Liver (tissue), 9 donors: ENCODE data around the gene THBD. TPM values are rescaled to one million over a fixed set of nuclear protein-coding genes. Genes with fewer than 3 reads are reported as not detected.

Experiments
- DNase-seq: peaks from one replicate; pipeline ENCODE4 v3.0.0-alpha.2; 2017; ENCODE audit warnings: low spot score
- H3K27ac ChIP-seq, 2 donors: one replicate each; pipeline ENCODE4 v1.7.0; 2013; ENCODE audit warnings: inconsistent platforms in 2 of 2, low read length in 2 of 2, control low read depth in 1 of 2, low read depth in 1 of 2, mild to moderate bottlenecking in 1 of 2
- H3K27me3 ChIP-seq, 4 donors: one replicate each; pipeline versions ENCODE4 v1.6.1 to v1.7.0; 2013; ENCODE audit warnings: low read length in 3 of 4, inconsistent platforms in 1 of 4, mild to moderate bottlenecking in 1 of 4, moderate library complexity in 1 of 4; ENCODE audit not compliant: control insufficient read depth in 4 of 4, insufficient read depth in 4 of 4
- H3K36me3 ChIP-seq, 4 donors: one replicate each; pipeline versions ENCODE4 v1.6.1 to v1.7.0; 2013; ENCODE audit warnings: low read length in 3 of 4, mild to moderate bottlenecking in 3 of 4, low read depth in 1 of 4, moderate library complexity in 1 of 4; ENCODE audit not compliant: control insufficient read depth in 4 of 4, insufficient read depth in 3 of 4
- H3K4me1 ChIP-seq, 4 donors: one replicate each; pipeline versions ENCODE4 v1.6.1 to v1.7.0; 2013; ENCODE audit warnings: low read length in 3 of 4, mild to moderate bottlenecking in 3 of 4, moderate library complexity in 1 of 4; ENCODE audit not compliant: control insufficient read depth in 4 of 4, insufficient read depth in 4 of 4
- H3K4me3 ChIP-seq, 3 donors: one replicate each; pipeline versions ENCODE4 v1.6.1 to v1.7.0; 2013; ENCODE audit warnings: low read length in 3 of 3, control low read depth in 1 of 3, low read depth in 1 of 3, mild to moderate bottlenecking in 1 of 3
- H3K9ac ChIP-seq, 2 donors: one replicate each; pipeline ENCODE4 v1.7.0; 2013; ENCODE audit warnings: low read length in 2 of 2, mild to moderate bottlenecking in 2 of 2, moderate library complexity in 2 of 2, control low read depth in 1 of 2, low read depth in 1 of 2
- H3K9me3 ChIP-seq, 4 donors: one replicate each; pipeline versions ENCODE4 v1.6.1 to v1.7.0; 2013; ENCODE audit warnings: low read length in 3 of 4; ENCODE audit not compliant: control insufficient read depth in 4 of 4
- ATF3 ChIP-seq: IDR thresholded peaks from 2 replicates; pipeline ENCODE4 v1.6.1; 2016; ENCODE audit warnings: antibody characterized with exemption
- CTCF ChIP-seq: fragments of 150-350 bp; IDR thresholded peaks from 2 replicates; pipeline ENCODE4 v1.5.1; 2017; ENCODE audit warnings: improper control_type of control experiment, low read depth, low read length; ENCODE audit not compliant: missing input control
- EGR1 ChIP-seq, 2 donors: IDR thresholded peaks; 2 replicates each; pipeline ENCODE4 v1.6.1; 2016 to 2018; ENCODE audit warnings: antibody characterized with exemption in 2 of 2, low read depth in 2 of 2
- FOXA1 ChIP-seq: IDR thresholded peaks from 2 replicates; pipeline ENCODE4 v1.6.1; 2016; ENCODE audit warnings: antibody characterized with exemption
- FOXA2 ChIP-seq: IDR thresholded peaks from 2 replicates; pipeline ENCODE4 v1.6.1; 2016; ENCODE audit warnings: antibody characterized with exemption
- GABPA ChIP-seq, 2 donors: IDR thresholded peaks in 1 of 2; conservative IDR thresholded peaks in 1 of 2; 2 replicates each; pipeline ENCODE4 v1.6.1; 2016; ENCODE audit warnings: antibody characterized with exemption in 2 of 2, mild to moderate bottlenecking in 1 of 2, moderate library complexity in 1 of 2
- HNF4A ChIP-seq, 2 donors: conservative IDR thresholded peaks; 2 replicates each; pipeline ENCODE4 v1.6.1; 2016; ENCODE audit warnings: antibody characterized with exemption in 2 of 2, mild to moderate bottlenecking in 2 of 2
- HNF4G ChIP-seq: IDR thresholded peaks from 2 replicates; pipeline ENCODE4 v1.6.1; 2016; ENCODE audit warnings: antibody characterized with exemption
- JUND ChIP-seq, 2 donors: IDR thresholded peaks; 2 replicates each; pipeline ENCODE4 v1.6.1; 2016; ENCODE audit warnings: antibody characterized with exemption in 2 of 2
- MAX ChIP-seq: IDR thresholded peaks from 2 replicates; pipeline ENCODE4 v1.6.1; 2016; ENCODE audit warnings: antibody characterized with exemption
- NR2F2 ChIP-seq: IDR thresholded peaks from 2 replicates; pipeline ENCODE4 v1.6.1; 2016; ENCODE audit warnings: antibody characterized with exemption
- RAD21 ChIP-seq, 2 donors: IDR thresholded peaks; 2 replicates each; pipeline ENCODE4 v1.6.1; 2016; ENCODE audit warnings: antibody characterized with exemption in 2 of 2, mild to moderate bottlenecking in 2 of 2
- RXRA ChIP-seq, 2 donors: IDR thresholded peaks; 2 replicates each; pipeline ENCODE4 v1.6.1; 2017 to 2018; ENCODE audit warnings: antibody characterized with exemption in 2 of 2, mild to moderate bottlenecking in 1 of 2
- SP1 ChIP-seq: IDR thresholded peaks from 2 replicates; pipeline ENCODE4 v1.6.1; 2018; ENCODE audit warnings: antibody characterized with exemption, mild to moderate bottlenecking
- TAF1 ChIP-seq: conservative IDR thresholded peaks from 2 replicates; pipeline ENCODE4 v1.6.1; 2016; ENCODE audit warnings: antibody characterized with exemption, mild to moderate bottlenecking
- YY1 ChIP-seq: IDR thresholded peaks from 2 replicates; pipeline ENCODE4 v1.6.1; 2016; ENCODE audit warnings: antibody characterized with exemption, mild to moderate bottlenecking
- WGBS: extraction: QIAGEN DNeasy Blood & Tissue Kit; methylation state at CpG from one replicate; pipeline ENCODE4 v1.1.7; 2013; 5-methylcytosine and 5-hydroxymethylcytosine counted together
- polyA plus RNA-seq, 2 donors: library from polyadenylated mRNA; stranded (reverse) in 1 of 2; unstranded in 1 of 2; fragments of 200-250 nt in 1 of 2; fragments of >200 nt in 1 of 2; fragmentation: Nextera tagmentation in 1 of 2; extraction: Ambion mirVana in 1 of 2; gene quantifications; one replicate each; pipeline versions ENCODE4 v1.2.1 to v1.2.3, GENCODE V29; 2013 to 2015
- total RNA-seq, 2 donors: library from RNA; depleted of rRNA; stranded (reverse); fragments of >200 nt; gene quantifications; one replicate each; pipeline ENCODE4 v1.2.3, GENCODE V29; 2014
- TF ChIP-seq, protein P1 (sequence below): IDR thresholded peaks from 2 replicates; pipeline ENCODE4 v1.6.1; 2016; ENCODE audit warnings: antibody characterized with exemption
- TF ChIP-seq, protein P2 (sequence below): IDR thresholded peaks from 2 replicates; pipeline ENCODE4 v1.6.1; 2016; ENCODE audit warnings: antibody characterized with exemption, mild to moderate bottlenecking
- donor health status: healthy.
- donor health status: healthy.
- donor health status: healthy.
- donor health status: healthy.
- donor health status: healthy.

Gene THBD
- total and polyA plus RNA-seq, 4 donors, result 1.4 to 6.6 (median 3.1) TPM

DNA sequence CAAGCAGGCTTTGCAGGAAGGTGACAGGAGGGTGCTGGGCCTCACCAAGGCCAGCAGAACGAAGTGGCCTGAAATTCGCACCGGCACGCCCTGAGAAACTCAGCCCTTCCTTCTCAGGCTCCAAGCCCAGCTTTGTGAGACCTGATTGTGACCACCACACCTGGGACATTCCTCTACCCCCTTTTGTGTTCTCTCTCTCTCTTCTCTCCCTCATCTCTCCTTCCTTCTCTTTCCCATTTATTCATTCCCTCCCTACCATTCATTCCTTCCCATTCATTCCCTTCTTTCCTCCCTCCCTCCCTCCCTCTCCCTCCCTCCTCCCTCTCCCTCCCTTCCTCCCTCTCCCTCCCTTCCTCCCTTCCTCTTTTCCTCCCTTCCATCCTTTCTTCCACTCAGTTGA is 27.8 kb upstream of the THBD start:
- H3K27ac ChIP-seq, result no peak overlapping the region

DNA sequence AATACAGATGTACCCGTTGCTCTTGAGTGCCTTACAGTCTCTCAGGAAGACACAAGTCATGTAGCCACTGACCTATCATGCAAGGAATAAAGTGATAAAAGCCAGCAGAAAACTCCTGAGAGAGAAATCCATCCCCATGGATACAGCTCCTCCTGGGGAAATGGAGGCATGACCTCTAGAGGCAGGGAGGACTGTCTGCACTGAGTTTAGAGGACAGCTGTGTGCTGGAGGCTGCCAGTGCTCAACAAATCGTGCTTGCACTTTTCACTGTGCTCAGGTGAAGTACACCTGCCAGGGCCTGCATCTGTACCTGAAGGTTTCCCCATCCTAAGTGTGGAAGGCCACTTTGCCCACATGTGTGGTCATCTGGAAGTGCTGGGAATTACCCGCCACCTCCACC is 24.6 kb upstream of the THBD start:
- WGBS, result 86% methylated on average over 3 of the region's 3 CpGs
- Histone ChIP-seq H3K36me3 (no peaks in the 10 kb centered on the region), H3K4me1 (no peaks in the 10 kb centered on the region), H3K9me3 (no peaks in the 10 kb centered on the region), H3K9ac (no peak overlapping the region), H3K27ac (no peak overlapping the region), H3K4me3 (no peak overlapping the region), H3K27me3 (no peaks in the 10 kb centered on the region)
- TF ChIP-seq NR2F2 (no peak), GABPA (IDR thresholded peaks at IDR 0.05 in 1 of 2, conservative IDR thresholded peaks at IDR 0.05 in 1 of 2) (no peak), HNF4A (conservative IDR thresholded peaks at IDR 0.05) (no peak), YY1 (no peak), FOXA1 (no peak), SP1 (no peak), CTCF (no peak), FOXA2 (no peak), RAD21 (IDR thresholded peaks at IDR 0.05) (no peak), EGR1 (IDR thresholded peaks at IDR 0.05; ENCODE audit: low read depth in 2 of 2) (no peak), RXRA (IDR thresholded peaks at IDR 0.05) (no peak), HNF4G (no peak), TAF1 (no peak), MAX (no peak), JUND (IDR thresholded peaks at IDR 0.05) (no peak), ATF3 (no peak)
- TF ChIP-seq, protein P1, sequence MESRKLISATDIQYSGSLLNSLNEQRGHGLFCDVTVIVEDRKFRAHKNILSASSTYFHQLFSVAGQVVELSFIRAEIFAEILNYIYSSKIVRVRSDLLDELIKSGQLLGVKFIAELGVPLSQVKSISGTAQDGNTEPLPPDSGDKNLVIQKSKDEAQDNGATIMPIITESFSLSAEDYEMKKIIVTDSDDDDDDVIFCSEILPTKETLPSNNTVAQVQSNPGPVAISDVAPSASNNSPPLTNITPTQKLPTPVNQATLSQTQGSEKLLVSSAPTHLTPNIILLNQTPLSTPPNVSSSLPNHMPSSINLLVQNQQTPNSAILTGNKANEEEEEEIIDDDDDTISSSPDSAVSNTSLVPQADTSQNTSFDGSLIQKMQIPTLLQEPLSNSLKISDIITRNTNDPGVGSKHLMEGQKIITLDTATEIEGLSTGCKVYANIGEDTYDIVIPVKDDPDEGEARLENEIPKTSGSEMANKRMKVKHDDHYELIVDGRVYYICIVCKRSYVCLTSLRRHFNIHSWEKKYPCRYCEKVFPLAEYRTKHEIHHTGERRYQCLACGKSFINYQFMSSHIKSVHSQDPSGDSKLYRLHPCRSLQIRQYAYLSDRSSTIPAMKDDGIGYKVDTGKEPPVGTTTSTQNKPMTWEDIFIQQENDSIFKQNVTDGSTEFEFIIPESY, result no peak
- TF ChIP-seq, protein P2, sequence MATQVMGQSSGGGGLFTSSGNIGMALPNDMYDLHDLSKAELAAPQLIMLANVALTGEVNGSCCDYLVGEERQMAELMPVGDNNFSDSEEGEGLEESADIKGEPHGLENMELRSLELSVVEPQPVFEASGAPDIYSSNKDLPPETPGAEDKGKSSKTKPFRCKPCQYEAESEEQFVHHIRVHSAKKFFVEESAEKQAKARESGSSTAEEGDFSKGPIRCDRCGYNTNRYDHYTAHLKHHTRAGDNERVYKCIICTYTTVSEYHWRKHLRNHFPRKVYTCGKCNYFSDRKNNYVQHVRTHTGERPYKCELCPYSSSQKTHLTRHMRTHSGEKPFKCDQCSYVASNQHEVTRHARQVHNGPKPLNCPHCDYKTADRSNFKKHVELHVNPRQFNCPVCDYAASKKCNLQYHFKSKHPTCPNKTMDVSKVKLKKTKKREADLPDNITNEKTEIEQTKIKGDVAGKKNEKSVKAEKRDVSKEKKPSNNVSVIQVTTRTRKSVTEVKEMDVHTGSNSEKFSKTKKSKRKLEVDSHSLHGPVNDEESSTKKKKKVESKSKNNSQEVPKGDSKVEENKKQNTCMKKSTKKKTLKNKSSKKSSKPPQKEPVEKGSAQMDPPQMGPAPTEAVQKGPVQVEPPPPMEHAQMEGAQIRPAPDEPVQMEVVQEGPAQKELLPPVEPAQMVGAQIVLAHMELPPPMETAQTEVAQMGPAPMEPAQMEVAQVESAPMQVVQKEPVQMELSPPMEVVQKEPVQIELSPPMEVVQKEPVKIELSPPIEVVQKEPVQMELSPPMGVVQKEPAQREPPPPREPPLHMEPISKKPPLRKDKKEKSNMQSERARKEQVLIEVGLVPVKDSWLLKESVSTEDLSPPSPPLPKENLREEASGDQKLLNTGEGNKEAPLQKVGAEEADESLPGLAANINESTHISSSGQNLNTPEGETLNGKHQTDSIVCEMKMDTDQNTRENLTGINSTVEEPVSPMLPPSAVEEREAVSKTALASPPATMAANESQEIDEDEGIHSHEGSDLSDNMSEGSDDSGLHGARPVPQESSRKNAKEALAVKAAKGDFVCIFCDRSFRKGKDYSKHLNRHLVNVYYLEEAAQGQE, result no peak
- DNase-seq, result no peak

More for the DNA sequence above, 27.8 kb upstream of the THBD start:
- Histone ChIP-seq H3K9ac (no peak overlapping the region), H3K9me3 (no peaks in the 10 kb centered on the region), H3K4me1 (peaks cover 0 to 3% (median 0%) of the 10 kb centered on the region in 4 donors), H3K36me3 (no peaks in the 10 kb centered on the region), H3K27me3 (no peaks in the 10 kb centered on the region), H3K4me3 (no peak overlapping the region)
- no peak for DNase-seq
- 85% methylated on average over 4 of the region's 4 CpGs for WGBS
- TF ChIP-seq FOXA2 (no peak), RAD21 (IDR thresholded peaks at IDR 0.05) (no peak)
